Measurements from ENCODE around the gene TMED6.

TMED6 gene

GRCh38 chr16:69329369-69330285 lies 22.0 kb downstream of the TMED6 start:
- peak; percentile 52 for DNase-seq (ENCODE audit: low read depth)
- TF ChIP-seq, protein P1, sequence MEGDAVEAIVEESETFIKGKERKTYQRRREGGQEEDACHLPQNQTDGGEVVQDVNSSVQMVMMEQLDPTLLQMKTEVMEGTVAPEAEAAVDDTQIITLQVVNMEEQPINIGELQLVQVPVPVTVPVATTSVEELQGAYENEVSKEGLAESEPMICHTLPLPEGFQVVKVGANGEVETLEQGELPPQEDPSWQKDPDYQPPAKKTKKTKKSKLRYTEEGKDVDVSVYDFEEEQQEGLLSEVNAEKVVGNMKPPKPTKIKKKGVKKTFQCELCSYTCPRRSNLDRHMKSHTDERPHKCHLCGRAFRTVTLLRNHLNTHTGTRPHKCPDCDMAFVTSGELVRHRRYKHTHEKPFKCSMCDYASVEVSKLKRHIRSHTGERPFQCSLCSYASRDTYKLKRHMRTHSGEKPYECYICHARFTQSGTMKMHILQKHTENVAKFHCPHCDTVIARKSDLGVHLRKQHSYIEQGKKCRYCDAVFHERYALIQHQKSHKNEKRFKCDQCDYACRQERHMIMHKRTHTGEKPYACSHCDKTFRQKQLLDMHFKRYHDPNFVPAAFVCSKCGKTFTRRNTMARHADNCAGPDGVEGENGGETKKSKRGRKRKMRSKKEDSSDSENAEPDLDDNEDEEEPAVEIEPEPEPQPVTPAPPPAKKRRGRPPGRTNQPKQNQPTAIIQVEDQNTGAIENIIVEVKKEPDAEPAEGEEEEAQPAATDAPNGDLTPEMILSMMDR (IDR thresholded peaks at IDR 0.05; ENCODE audit: insufficient read depth, low read depth, low read length, missing control alignments): no peak
- H3K4me3 ChIP-seq (ENCODE audit: low read depth, low read length): peak overlapping the region; percentile 78

GRCh38 chr16:69328854-69329316 lies 22.7 kb downstream of the TMED6 start:
- peak; percentile 25 for DNase-seq (ENCODE audit: low read depth)
- H3K4me3 ChIP-seq (ENCODE audit: low read depth, low read length): peak overlapping the region; percentile 78
- TF ChIP-seq, protein P1 (IDR thresholded peaks at IDR 0.05; ENCODE audit: insufficient read depth, low read depth, low read length, missing control alignments): no peak

DNA sequence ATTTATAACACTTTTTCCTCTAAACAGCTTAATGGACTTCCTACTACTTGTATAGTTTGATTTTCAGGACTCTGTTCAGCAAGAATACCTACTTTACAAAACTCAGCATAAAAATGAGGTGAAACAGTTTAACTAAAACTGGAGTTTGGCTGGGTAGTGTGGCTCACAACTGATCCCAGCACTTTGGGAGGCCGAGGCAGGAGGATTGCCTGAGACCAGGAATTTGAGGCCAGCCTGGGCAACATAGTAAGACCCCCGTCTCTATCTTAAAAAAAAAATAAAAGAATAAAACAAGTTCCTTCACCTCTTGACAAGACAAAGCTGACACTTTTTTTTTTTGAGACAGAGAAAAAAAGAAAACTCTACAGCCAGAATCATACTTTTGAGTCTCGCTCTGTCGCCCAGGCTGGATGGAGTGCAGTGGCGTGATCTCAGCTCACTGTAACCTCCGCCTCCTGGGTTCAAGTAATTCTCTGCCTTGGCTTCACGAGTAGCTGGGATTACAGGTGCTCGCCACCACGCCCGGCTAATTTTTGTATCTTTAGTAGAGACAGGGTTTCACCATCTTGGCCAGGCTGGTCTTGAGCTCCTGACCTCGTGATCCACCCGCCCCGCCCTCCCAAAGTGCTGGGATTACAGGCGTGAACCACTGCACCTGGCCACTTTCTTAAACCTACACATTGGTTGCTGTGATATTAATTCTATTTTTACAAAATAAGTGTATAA lies 23.8 kb downstream of the TMED6 start:
- TF ChIP-seq, protein P1 (IDR thresholded peaks at IDR 0.05; ENCODE audit: insufficient read depth, low read depth, low read length, missing control alignments): no peak
- H3K4me3 ChIP-seq (ENCODE audit: low read depth, low read length): no peak overlapping the region
- DNase-seq (ENCODE audit: low read depth): no peak

DNA sequence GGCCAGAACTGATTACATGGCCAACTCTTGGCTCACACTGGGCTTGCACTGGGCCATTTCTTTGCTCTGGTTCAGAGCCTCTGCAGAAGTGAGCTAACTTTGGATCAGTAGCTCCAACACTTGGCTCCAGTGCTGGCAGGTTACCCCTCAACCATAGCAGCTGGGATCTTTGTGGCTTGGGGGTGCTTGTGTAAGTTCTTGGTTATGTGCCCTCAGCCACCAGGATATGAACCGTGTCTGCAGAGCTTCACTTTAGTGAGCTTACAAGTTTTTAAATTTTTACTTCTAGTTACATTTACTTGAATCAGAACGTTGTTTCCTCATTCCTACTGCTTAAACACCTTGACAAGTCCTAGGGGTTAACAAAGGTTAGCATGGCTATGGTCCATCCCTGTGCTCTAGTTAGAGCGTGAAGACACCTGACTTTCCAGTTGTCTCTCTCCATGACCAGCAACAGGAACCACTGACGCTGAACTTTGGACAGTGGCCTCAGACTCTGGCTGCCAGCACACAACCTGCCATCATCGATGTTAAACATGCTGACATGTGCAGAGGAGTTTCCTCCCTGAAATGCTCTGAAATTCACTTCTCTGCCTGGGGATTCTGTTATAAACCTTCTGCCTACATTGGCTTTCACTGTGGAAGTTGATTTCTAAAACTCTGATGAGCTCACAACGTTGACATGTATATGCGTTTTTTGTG lies 25.3 kb downstream of the TMED6 start:
- no peak for DNase-seq (ENCODE audit: low read depth)
- H3K4me3 ChIP-seq (ENCODE audit: low read depth, low read length): no peak overlapping the region
- TF ChIP-seq, protein P1 (IDR thresholded peaks at IDR 0.05; ENCODE audit: insufficient read depth, low read depth, low read length, missing control alignments): no peak

DNA sequence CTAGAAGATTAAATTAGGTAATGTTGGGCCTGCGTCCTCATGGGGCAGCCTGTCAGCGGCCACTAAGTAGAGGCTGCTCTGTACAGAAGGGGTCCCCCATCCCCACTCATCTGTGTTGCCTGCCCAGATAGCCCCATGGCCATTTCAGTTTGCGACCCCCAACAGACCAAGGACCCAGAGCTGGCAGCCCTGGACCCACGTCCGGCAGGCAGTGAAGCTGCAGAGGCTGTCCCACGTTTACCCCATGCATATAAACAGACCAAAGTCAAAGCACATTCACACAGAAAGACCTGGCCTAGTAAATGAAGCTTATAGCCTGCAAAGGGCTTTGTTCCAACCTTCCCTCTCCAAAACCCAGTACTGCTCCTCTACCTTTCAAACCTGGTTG lies 25.8 kb downstream of the TMED6 start:
- TF ChIP-seq, protein P1 (IDR thresholded peaks at IDR 0.05; ENCODE audit: insufficient read depth, low read depth, low read length, missing control alignments): no peak
- no peak for DNase-seq (ENCODE audit: low read depth)
- no peak overlapping the region for H3K4me3 ChIP-seq (ENCODE audit: low read depth, low read length)

DNA sequence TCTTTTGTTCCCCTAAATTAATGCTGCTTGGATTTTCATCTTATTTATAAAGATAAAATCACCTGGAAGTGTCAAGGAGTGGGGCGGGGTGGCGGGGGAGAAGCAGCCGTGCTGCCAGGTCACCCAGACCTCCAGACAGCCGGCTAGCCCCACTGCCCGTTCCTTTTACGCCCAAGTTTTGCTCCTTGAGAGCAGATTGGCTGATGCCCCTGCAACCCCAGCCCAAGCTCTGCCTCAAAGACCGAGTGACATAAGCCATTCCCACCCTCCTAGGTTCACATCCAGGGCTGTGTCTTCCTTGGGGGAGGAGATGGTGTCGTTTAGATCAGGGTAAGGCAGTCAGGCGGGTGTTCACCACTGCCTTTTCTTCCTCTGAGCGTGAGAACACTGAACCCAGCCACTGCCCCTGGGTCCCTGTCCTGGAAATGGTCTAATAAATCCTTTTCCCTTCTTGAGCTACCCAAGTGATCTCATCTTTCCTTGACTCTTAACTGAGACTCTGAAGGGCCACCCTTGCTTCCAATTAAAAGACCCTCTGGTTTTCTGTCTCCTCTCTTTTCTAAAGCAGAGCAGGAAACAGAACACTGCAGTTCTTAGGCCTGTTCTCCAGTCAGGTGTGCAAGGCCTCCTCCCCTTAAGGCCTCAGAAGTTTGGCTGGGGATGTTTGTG lies 26.9 kb downstream of the TMED6 start:
- H3K4me3 ChIP-seq (ENCODE audit: low read depth, low read length): no peak overlapping the region
- TF ChIP-seq, protein P1 (IDR thresholded peaks at IDR 0.05; ENCODE audit: insufficient read depth, low read depth, low read length, missing control alignments): no peak
- DNase-seq (ENCODE audit: low read depth): no peak

Measured in GM12865 (cell line).